Spinal cord (tissue), 10 donors: Measurements from ENCODE around the gene CAPN11. TPM values are rescaled to one million over a fixed set of nuclear protein-coding genes. Genes with fewer than 3 reads are reported as not detected.
"Not testable (repeated sequence)": the region's sequence is repeated elsewhere in the genome, so short reads cannot be mapped to it uniquely, and the experiment has no call there.

Experiments used
- DNase-seq, 6 donors: peaks; one replicate each; pipeline versions ENCODE4 v3.0.0 to v3.0.0-alpha.2; 2013 to 2015; ENCODE audit warnings: low spot score in 6 of 6, low read depth in 4 of 6
- H3K27ac ChIP-seq: one replicate; pipeline ENCODE4 v1.5.1; 2013; ENCODE audit warnings: low read depth, low read length, control low read depth
- H3K27me3 ChIP-seq: one replicate; pipeline ENCODE4 v1.6.1; 2013; ENCODE audit warnings: low read length; ENCODE audit not compliant: control insufficient read depth, insufficient read depth
- H3K36me3 ChIP-seq: one replicate; pipeline ENCODE4 v1.6.1; 2013; ENCODE audit warnings: low read length; ENCODE audit not compliant: control insufficient read depth, insufficient read depth
- H3K4me1 ChIP-seq: one replicate; pipeline ENCODE4 v1.6.1; 2013; ENCODE audit warnings: low read length; ENCODE audit not compliant: control insufficient read depth, insufficient read depth
- H3K4me3 ChIP-seq: one replicate; pipeline ENCODE4 v1.5.1; 2013; ENCODE audit warnings: low read depth, low read length, control low read depth
- H3K9me3 ChIP-seq: one replicate; pipeline ENCODE4 v1.6.1; 2013; ENCODE audit warnings: low read length; ENCODE audit not compliant: control insufficient read depth, insufficient read depth
- WGBS: methylation state at CpG from one replicate; pipeline ENCODE4 v1.1.5; 2013; ENCODE audit warnings: missing lambda C conversion rate; ENCODE audit not compliant: insufficient coverage; 5-methylcytosine and 5-hydroxymethylcytosine counted together
- polyA plus RNA-seq, 2 donors: library from polyadenylated mRNA; unstranded; fragments of 120-200 nt; gene quantifications; one replicate each; pipeline ENCODE4 v1.2.1, GENCODE V29; 2013; ENCODE audit not compliant: insufficient read length in 2 of 2
- total RNA-seq, 2 donors: library from RNA; depleted of rRNA in 1 of 2; stranded (reverse); fragments of 120-200 nt in 1 of 2; fragments of >200 nt in 1 of 2; gene quantifications; one replicate each; pipeline versions ENCODE4 v1.2.3 to v1.2.4, GENCODE V29; 2013 to 2014
- donor health status: healthy.

CAPN11 gene
- total and polyA plus RNA-seq, 4 donors, result 0.17 to 0.20 (median 0.17) TPM; not detected in 1

- no peak overlapping the region for H3K4me3 ChIP-seq
- no peaks in the 10 kb centered on the region for H3K27me3 ChIP-seq
- H3K36me3 ChIP-seq, result no peaks in the 10 kb centered on the region
- no peak overlapping the region for H3K27ac ChIP-seq
- H3K4me1 ChIP-seq, result peaks cover 8% of the 10 kb centered on the region
- H3K9me3 ChIP-seq, result no peaks in the 10 kb centered on the region
- no peak for DNase-seq
- WGBS, result 57% methylated on average over 1 of the region's 2 CpGs
Measured at GRCh38 chr6:44188819-44189218, 30.2 kb downstream of the CAPN11 start.

GRCh38 chr6:44189257-44189656 lies 30.6 kb downstream of the CAPN11 start:
- no peaks in the 10 kb centered on the region for H3K36me3 ChIP-seq
- H3K4me3 ChIP-seq, result no peak overlapping the region
- 82% methylated on average over 2 of the region's 2 CpGs for WGBS
- no peaks in the 10 kb centered on the region for H3K27me3 ChIP-seq
- H3K4me1 ChIP-seq, result peaks cover 8% of the 10 kb centered on the region
- H3K9me3 ChIP-seq, result no peaks in the 10 kb centered on the region
- no peak overlapping the region for H3K27ac ChIP-seq
- DNase-seq, result no peak

- peaks cover 8% of the 10 kb centered on the region for H3K4me1 ChIP-seq
- H3K4me3 ChIP-seq, result no peak overlapping the region
- H3K27ac ChIP-seq, result no peak overlapping the region
- H3K36me3 ChIP-seq, result no peaks in the 10 kb centered on the region
- peak in 1 of 6 donors; percentile 14 for DNase-seq
- WGBS, result no CpG with 5 or more reads among the region's 2 CpGs
- H3K9me3 ChIP-seq, result no peaks in the 10 kb centered on the region
- H3K27me3 ChIP-seq, result no peaks in the 10 kb centered on the region
Measured at GRCh38 chr6:44190715-44191114, 32.1 kb downstream of the CAPN11 start.

GRCh38 chr6:44192428-44193041 lies 33.9 kb downstream of the CAPN11 start:
- no peaks in the 10 kb centered on the region for H3K9me3 ChIP-seq
- 51% methylated on average over 10 of the region's 10 CpGs for WGBS
- no peaks in the 10 kb centered on the region for H3K27me3 ChIP-seq
- no peaks in the 10 kb centered on the region for H3K4me1 ChIP-seq
- peak overlapping the region; percentile 26 for H3K4me3 ChIP-seq
- peak in 1 of 6 donors; percentile 22 for DNase-seq
- no peaks in the 10 kb centered on the region for H3K36me3 ChIP-seq
- H3K27ac ChIP-seq, result peak overlapping the region; percentile 19

GRCh38 chr6:44193307-44193910 lies 34.8 kb downstream of the CAPN11 start:
- WGBS, result 88% methylated on average over 6 of the region's 8 CpGs
- Histone ChIP-seq H3K4me1 (no peaks in the 10 kb centered on the region), H3K27me3 (no peaks in the 10 kb centered on the region), H3K36me3 (no peaks in the 10 kb centered on the region), H3K9me3 (no peaks in the 10 kb centered on the region), H3K27ac (no peak overlapping the region), H3K4me3 (no peak overlapping the region)
- no peak for DNase-seq

- no peaks in the 10 kb centered on the region for H3K36me3 ChIP-seq
- H3K9me3 ChIP-seq, result no peaks in the 10 kb centered on the region
- H3K4me1 ChIP-seq, result no peaks in the 10 kb centered on the region
- no peak for DNase-seq
- H3K4me3 ChIP-seq, result no peak overlapping the region
- 80% methylated on average over 4 of the region's 5 CpGs for WGBS
- H3K27me3 ChIP-seq, result no peaks in the 10 kb centered on the region
- no peak overlapping the region for H3K27ac ChIP-seq
Measured at GRCh38 chr6:44194326-44194725, 35.7 kb downstream of the CAPN11 start.

GRCh38 chr6:44196351-44196750 lies 37.7 kb downstream of the CAPN11 start:
- H3K27me3 ChIP-seq, H3K4me1 ChIP-seq, H3K9me3 ChIP-seq, H3K36me3 ChIP-seq, DNase-seq, H3K4me3 ChIP-seq, H3K27ac ChIP-seq: not testable (repeated sequence)
- WGBS, result 90% methylated on average over 10 of the region's 11 CpGs

GRCh38 chr6:44198684-44199083 lies 40.1 kb downstream of the CAPN11 start:
- Histone ChIP-seq H3K27ac (no peak overlapping the region), H3K36me3 (no peaks in the 10 kb centered on the region), H3K27me3 (no peaks in the 10 kb centered on the region), H3K4me1 (peaks cover 9% of the 10 kb centered on the region), H3K4me3 (no peak overlapping the region), H3K9me3 (no peaks in the 10 kb centered on the region)
- 100% methylated on average over 1 of the region's 3 CpGs for WGBS
- no peak for DNase-seq

- Histone ChIP-seq H3K27me3 (no peaks in the 10 kb centered on the region), H3K9me3 (no peaks in the 10 kb centered on the region), H3K36me3 (no peaks in the 10 kb centered on the region), H3K4me3 (no peak overlapping the region), H3K27ac (no peak overlapping the region), H3K4me1 (peaks cover 9% of the 10 kb centered on the region)
- no peak for DNase-seq
- no CpG with 5 or more reads among the region's 4 CpGs for WGBS
Measured at GRCh38 chr6:44199883-44200282, 41.3 kb downstream of the CAPN11 start.

GRCh38 chr6:44201200-44201599 lies 42.6 kb downstream of the CAPN11 start:
- Histone ChIP-seq H3K4me1 (peaks cover 9% of the 10 kb centered on the region), H3K27me3 (no peaks in the 10 kb centered on the region), H3K27ac (no peak overlapping the region), H3K4me3 (no peak overlapping the region), H3K36me3 (no peaks in the 10 kb centered on the region), H3K9me3 (no peaks in the 10 kb centered on the region)
- no peak for DNase-seq
- 84% methylated on average over 2 of the region's 3 CpGs for WGBS
